Activated T-helper 9 cell treated with anti-CD3 and anti-CD28 coated beads, Interleukin-2, amount 50 U/mL, for 16 hours (primary cell): Measurements from ENCODE around the gene DCHS2.

Experiments
- DNase-seq: peaks from one replicate; pipeline ENCODE4 v3.0.0-alpha.2; 2020; ENCODE audit warnings: low read depth

The DCHS2 gene

GRCh38 chr4:154454710-154455109 is 36.9 kb downstream of the DCHS2 start:
- DNase-seq, result no peak

GRCh38 chr4:154452798-154453346 is 38.7 kb downstream of the DCHS2 start:
- no peak for DNase-seq

GRCh38 chr4:154450966-154451365 is 40.6 kb downstream of the DCHS2 start:
- DNase-seq, result no peak

GRCh38 chr4:154444958-154445357 is 46.6 kb downstream of the DCHS2 start:
- DNase-seq, result no peak

DNA sequence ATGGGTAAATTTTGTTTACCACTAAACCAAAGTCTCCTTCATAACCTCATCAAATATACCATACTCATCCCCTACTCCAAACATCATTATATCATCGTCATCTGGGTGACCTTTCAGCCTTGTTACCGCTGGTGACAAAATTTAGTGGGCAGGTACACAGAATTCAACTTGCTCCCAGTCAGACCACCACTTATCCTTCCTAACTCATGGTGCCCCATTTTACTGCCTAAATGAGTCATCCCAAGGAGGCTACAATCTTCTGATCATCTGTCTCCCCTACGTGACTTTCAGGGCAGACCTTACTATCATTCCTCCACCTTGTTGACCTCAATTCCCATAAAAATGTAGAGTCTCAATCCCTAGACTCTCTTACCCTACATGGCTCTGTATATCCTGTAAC is 49.6 kb downstream of the DCHS2 start:
- no peak for DNase-seq

- DNase-seq, result no peak
These were observed 50.5 kb downstream of the DCHS2 start for GRCh38 chr4:154441124-154441523.

- DNase-seq, result no peak
These were observed 52.4 kb downstream of the DCHS2 start for GRCh38 chr4:154439224-154439623.

DNA sequence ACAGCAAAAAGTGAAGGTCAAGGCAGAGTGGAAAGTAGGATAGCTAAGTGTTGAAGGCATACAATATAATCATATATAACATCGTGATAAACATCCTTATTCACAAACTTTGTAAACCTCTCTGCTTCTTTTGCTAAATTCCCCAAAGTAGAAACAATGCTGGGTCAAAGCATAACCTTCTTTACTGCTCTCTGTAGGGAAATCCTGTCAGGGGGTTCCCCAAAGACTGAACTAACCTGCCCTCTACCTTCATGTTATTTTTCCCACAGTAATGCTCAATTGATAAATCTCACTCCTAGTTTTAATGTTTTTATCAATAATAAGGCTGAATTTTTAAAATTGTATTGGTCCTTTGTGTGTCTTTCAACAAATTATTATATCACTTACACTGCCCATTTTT is 55.7 kb downstream of the DCHS2 start:
- no peak for DNase-seq

- DNase-seq, result no peak
These were observed 58.1 kb downstream of the DCHS2 start for GRCh38 chr4:154433543-154433942.

GRCh38 chr4:154429176-154429575 is 62.4 kb downstream of the DCHS2 start:
- DNase-seq, result no peak

GRCh38 chr4:154427149-154427548 is 64.5 kb downstream of the DCHS2 start:
- no peak for DNase-seq

GRCh38 chr4:154425514-154425913 is 66.1 kb downstream of the DCHS2 start:
- no peak for DNase-seq

DNA sequence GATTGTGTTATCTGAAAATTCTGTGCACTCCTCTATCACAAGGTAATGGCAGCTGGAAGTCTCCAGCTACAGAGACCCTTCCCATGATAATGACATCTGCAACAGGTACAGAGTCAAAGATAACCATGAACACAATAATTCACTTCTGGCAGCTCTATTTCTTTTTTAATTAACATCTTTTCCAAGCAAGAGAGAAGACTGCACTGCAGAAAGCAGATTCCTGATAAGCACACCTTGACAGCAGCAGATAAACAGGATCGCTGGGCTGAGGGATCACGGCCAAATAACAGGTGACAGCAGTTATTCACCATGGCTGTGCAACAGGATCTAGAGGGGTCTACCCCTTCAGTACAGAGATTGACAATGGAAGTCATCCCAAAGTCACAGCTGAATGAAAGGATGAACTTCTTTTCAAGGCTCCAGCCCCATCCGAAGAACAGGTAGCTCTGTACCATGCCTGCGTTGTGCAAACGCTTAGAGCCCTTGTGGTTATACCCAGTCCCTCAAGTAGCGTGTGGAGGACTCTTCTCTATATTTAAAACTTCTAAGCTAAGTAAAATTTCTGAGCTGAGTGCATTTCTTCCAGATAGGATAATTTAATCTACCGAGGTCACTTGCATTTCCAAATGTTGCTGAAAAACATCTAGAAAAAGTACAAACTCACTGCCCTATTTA is 66.7 kb downstream of the DCHS2 start:
- no peak for DNase-seq

- no peak for DNase-seq
These were observed 69.4 kb downstream of the DCHS2 start for GRCh38 chr4:154422152-154422551.

DNA sequence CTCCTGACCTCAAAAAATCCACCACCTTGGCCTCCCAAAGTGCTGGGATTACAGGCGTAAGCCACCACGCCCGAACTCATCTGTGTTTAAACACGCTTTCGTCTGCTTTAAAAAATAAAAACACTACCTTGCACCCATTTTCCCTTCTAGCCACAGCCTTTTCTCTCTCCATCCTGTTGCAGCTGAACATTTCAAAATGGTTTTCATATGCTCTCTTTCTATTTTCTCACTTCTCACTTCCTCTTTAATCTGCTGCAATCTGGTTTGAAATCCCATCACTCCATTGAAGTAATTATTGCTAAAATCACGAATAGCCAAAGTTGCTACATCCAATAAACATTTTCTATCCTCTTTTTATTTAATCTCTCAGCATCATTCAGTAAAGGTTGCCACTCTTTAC is 70.0 kb downstream of the DCHS2 start:
- no peak for DNase-seq

DNA sequence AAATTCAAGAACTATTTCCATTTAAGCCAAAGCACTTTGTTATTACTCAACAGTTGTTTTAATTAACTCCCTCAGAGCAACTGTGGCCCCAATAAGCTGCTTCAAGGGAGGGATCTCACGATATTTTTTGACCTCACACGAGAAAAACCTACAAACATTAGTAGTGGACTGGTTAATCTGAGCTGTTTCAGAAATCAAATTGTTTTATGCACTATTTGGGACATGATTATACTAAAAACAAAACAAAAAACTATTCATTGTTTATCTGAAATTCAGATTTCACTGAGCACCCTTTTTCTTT is 74.3 kb downstream of the DCHS2 start:
- no peak for DNase-seq

- DNase-seq, result no peak
These were observed 75.4 kb downstream of the DCHS2 start for GRCh38 chr4:154416190-154416547.

GRCh38 chr4:154415313-154415712 is 76.3 kb downstream of the DCHS2 start:
- DNase-seq, result no peak

DNA sequence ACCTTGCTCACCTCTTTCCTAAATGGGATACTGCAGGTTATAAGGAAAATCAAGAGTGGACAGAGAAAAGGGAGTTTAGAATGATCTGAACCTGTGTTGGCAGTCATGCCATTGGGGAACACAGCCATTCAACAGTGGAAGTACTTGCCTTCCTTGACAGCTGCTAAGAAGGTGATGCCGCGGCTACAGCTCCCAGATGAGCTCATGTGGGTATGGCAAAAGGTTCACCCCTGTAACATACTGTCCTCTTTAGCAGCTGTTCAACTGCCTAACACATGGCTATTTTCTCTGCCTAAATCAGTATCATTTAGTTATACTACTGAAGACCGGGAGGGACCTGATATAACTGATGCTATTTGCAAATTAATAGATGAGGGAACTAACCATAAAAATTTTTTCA is 76.8 kb downstream of the DCHS2 start:
- DNase-seq, result no peak

DNA sequence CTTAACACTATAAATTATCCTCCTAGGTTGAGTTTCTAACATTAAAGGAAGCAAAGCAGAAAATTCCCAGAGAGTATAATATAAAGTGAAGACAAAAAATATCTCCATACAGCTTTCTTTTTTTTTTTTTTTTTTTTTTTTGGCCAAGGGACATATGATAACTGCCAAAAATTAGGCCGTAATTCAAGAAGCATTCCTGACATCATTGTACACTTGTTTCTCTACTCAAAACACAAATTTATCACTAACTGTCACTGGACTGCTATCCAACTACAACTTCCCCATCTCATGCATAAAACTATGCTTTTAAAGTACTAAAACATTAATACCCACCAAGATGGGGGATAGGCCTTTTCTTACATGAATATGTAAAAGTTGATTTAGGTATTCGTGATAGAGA is 77.2 kb downstream of the DCHS2 start:
- no peak for DNase-seq

- DNase-seq, result no peak
These were observed 84.2 kb downstream of the DCHS2 start for GRCh38 chr4:154407443-154407842.

DNA sequence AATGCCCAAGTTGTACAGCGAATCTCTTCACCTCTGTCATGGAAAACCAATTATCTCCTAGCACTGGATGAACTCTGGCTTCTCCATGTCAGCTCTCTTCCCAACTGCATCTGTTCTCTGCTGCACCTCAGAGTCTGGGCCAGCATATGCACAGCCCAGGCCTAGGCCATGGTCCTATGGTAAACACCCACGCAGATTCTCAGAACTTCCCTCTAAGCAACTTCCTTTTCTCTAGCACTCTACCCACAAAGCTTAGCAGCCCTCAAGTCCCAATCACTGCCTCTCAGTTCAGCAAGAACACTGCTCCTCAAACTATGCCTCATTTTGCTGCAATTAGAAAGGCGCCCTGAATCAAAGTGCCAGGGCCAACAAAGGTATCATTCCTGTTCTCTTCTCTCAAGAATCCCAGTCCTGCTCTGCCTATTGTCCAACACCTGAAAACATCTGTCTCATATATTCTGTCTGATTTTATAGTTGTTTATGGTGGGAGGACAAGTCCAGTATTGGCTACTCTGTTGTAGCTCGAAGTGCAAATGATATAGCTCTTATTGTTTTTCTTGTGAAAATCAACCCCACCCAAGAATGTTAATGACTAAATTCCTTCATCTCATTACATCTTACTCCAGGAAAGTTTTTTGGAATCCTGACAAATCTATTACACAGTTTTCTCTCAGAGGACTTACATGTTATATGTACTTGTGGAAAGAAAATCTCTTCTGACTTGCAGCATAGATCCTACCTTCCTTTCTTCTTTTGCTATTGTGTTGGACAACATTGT is 85.4 kb downstream of the DCHS2 start:
- DNase-seq, result no peak

GRCh38 chr4:154399259-154399974 is 92.2 kb downstream of the DCHS2 start:
- no peak for DNase-seq
